ENCODE results near the gene CSMD2. TPM values are rescaled to one million over a fixed set of nuclear protein-coding genes. Genes with fewer than 3 reads are reported as not detected.

The CSMD2 gene
- total RNA-seq, 1 experiment from 2014 or later: 13.2 TPM

GRCh38 chr1:34101151-34101550, 63.9 kb downstream of the CSMD2 start:
- no peak overlapping the region for H3K27ac Mint-ChIP-seq
- ATAC-seq: no peak
- peaks cover 11% of the 10 kb centered on the region for H3K36me3 Mint-ChIP-seq
- H3K9me3 Mint-ChIP-seq: peaks cover 20% of the 10 kb centered on the region
- no peaks in the 10 kb centered on the region for H3K27me3 Mint-ChIP-seq (ENCODE audit: low read depth)
- CTCF ChIA-PET: no interaction called here
- POLR2A ChIA-PET: no interaction called here
- H3K4me1 Mint-ChIP-seq: no peaks in the 10 kb centered on the region
- TF ChIP-seq, protein P1, sequence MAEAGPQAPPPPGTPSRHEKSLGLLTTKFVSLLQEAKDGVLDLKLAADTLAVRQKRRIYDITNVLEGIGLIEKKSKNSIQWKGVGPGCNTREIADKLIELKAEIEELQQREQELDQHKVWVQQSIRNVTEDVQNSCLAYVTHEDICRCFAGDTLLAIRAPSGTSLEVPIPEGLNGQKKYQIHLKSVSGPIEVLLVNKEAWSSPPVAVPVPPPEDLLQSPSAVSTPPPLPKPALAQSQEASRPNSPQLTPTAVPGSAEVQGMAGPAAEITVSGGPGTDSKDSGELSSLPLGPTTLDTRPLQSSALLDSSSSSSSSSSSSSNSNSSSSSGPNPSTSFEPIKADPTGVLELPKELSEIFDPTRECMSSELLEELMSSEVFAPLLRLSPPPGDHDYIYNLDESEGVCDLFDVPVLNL (CRISPR knock-in tag; IDR thresholded peaks at IDR 0.05; ENCODE audit: borderline replicate concordance, low read depth): no peak
- TF ChIP-seq ZNF219 (CRISPR knock-in tag; IDR thresholded peaks at IDR 0.05; ENCODE audit: borderline replicate concordance) (no peak), TCF7 (CRISPR knock-in tag; IDR thresholded peaks at IDR 0.05; ENCODE audit: low read depth) (no peak), ZNF423 (CRISPR knock-in tag; IDR thresholded peaks at IDR 0.05) (no peak), FOXJ3 (CRISPR knock-in tag; IDR thresholded peaks at IDR 0.05; ENCODE audit: borderline replicate concordance) (no peak), ATF6 (CRISPR knock-in tag; IDR thresholded peaks at IDR 0.05) (no peak), MAX (CRISPR knock-in tag; IDR thresholded peaks at IDR 0.05) (no peak), TEAD4 (CRISPR knock-in tag; IDR thresholded peaks at IDR 0.05) (no peak), JAZF1 (CRISPR knock-in tag; IDR thresholded peaks at IDR 0.05) (no peak), ETV6 (CRISPR knock-in tag; IDR thresholded peaks at IDR 0.05) (no peak), GABPB1 (CRISPR knock-in tag; IDR thresholded peaks at IDR 0.05) (no peak)
- TF ChIP-seq, protein P2, sequence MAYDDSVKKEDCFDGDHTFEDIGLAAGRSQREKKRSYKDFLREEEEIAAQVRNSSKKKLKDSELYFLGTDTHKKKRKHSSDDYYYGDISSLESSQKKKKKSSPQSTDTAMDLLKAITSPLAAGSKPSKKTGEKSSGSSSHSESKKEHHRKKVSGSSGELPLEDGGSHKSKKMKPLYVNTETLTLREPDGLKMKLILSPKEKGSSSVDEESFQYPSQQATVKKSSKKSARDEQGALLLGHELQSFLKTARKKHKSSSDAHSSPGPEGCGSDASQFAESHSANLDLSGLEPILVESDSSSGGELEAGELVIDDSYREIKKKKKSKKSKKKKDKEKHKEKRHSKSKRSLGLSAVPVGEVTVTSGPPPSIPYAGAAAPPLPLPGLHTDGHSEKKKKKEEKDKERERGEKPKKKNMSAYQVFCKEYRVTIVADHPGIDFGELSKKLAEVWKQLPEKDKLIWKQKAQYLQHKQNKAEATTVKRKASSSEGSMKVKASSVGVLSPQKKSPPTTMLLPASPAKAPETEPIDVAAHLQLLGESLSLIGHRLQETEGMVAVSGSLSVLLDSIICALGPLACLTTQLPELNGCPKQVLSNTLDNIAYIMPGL (CRISPR knock-in tag; IDR thresholded peaks at IDR 0.05): no peak
- TF ChIP-seq, protein P3, sequence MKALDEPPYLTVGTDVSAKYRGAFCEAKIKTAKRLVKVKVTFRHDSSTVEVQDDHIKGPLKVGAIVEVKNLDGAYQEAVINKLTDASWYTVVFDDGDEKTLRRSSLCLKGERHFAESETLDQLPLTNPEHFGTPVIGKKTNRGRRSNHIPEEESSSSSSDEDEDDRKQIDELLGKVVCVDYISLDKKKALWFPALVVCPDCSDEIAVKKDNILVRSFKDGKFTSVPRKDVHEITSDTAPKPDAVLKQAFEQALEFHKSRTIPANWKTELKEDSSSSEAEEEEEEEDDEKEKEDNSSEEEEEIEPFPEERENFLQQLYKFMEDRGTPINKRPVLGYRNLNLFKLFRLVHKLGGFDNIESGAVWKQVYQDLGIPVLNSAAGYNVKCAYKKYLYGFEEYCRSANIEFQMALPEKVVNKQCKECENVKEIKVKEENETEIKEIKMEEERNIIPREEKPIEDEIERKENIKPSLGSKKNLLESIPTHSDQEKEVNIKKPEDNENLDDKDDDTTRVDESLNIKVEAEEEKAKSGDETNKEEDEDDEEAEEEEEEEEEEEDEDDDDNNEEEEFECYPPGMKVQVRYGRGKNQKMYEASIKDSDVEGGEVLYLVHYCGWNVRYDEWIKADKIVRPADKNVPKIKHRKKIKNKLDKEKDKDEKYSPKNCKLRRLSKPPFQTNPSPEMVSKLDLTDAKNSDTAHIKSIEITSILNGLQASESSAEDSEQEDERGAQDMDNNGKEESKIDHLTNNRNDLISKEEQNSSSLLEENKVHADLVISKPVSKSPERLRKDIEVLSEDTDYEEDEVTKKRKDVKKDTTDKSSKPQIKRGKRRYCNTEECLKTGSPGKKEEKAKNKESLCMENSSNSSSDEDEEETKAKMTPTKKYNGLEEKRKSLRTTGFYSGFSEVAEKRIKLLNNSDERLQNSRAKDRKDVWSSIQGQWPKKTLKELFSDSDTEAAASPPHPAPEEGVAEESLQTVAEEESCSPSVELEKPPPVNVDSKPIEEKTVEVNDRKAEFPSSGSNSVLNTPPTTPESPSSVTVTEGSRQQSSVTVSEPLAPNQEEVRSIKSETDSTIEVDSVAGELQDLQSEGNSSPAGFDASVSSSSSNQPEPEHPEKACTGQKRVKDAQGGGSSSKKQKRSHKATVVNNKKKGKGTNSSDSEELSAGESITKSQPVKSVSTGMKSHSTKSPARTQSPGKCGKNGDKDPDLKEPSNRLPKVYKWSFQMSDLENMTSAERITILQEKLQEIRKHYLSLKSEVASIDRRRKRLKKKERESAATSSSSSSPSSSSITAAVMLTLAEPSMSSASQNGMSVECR (CRISPR knock-in tag; IDR thresholded peaks at IDR 0.05; ENCODE audit: borderline replicate concordance): no peak
- TF ChIP-seq, protein P4, sequence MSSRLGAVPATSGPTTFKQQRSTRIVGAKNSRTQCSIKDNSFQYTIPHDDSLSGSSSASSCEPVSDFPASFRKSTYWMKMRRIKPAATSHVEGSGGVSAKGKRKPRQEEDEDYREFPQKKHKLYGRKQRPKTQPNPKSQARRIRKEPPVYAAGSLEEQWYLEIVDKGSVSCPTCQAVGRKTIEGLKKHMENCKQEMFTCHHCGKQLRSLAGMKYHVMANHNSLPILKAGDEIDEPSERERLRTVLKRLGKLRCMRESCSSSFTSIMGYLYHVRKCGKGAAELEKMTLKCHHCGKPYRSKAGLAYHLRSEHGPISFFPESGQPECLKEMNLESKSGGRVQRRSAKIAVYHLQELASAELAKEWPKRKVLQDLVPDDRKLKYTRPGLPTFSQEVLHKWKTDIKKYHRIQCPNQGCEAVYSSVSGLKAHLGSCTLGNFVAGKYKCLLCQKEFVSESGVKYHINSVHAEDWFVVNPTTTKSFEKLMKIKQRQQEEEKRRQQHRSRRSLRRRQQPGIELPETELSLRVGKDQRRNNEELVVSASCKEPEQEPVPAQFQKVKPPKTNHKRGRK (CRISPR knock-in tag; IDR thresholded peaks at IDR 0.05; ENCODE audit: borderline replicate concordance): no peak
- TF ChIP-seq, protein P5, sequence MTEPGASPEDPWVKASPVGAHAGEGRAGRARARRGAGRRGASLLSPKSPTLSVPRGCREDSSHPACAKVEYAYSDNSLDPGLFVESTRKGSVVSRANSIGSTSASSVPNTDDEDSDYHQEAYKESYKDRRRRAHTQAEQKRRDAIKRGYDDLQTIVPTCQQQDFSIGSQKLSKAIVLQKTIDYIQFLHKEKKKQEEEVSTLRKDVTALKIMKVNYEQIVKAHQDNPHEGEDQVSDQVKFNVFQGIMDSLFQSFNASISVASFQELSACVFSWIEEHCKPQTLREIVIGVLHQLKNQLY (CRISPR knock-in tag; IDR thresholded peaks at IDR 0.05): no peak
- no peak for DNase-seq (ENCODE audit: low spot score)
- no peak overlapping the region for H3K4me3 Mint-ChIP-seq

All from WTC11 (cell line).